SK-N-SH (cell line): ENCODE results near the gene STPG1. TPM values are rescaled to one million over a fixed set of nuclear protein-coding genes. Genes with fewer than 3 reads are reported as not detected.

Experiments
- CTCF ChIA-PET: fragments of 300-600, 350-600 bp; formaldehyde crosslinking; extraction: SDS; loops from one replicate; lab custom pipeline; 2021; lab: Yijun Ruan, JAX
- POLR2A ChIA-PET: fragments of 350-600 bp; sonication (Branson Sonifier 250); formaldehyde crosslinking; extraction: SDS; loops from one replicate; lab custom pipeline; 2020; ENCODE audit warnings: antibody characterized with exemption, inconsistent platforms; lab: Yijun Ruan, JAX
- DNase-seq: peaks from one replicate; pipeline ENCODE4 v3.0.0; 2012
- H2AFZ ChIP-seq: fragments of 200-600 bp; sonication (generic); 2 replicates; pipeline ENCODE4 v1.8.1; 2016; ENCODE audit warnings: antibody characterized with exemption, mild to moderate bottlenecking, low read depth
- H3F3A ChIP-seq: fragments of 200-600 bp; sonication (generic); replicated peaks from 2 replicates; pipeline ENCODE3; 2016; ENCODE audit warnings: antibody characterized with exemption, mild to moderate bottlenecking; ENCODE audit not compliant: insufficient read depth
- H3K27ac ChIP-seq, 2 experiments: fragments of 200-500 bp in 1 of 2; fragments of 200-600 bp in 1 of 2; sonication (Bioruptor generic) in 1 of 2; sonication (generic), shearing (Covaris generic) in 1 of 2; 2 replicates each; pipeline versions ENCODE4 v1.5.1 to v1.6.1; 2014 to 2016; ENCODE audit warnings: low read depth in 2 of 2, inconsistent platforms in 1 of 2, low read length in 1 of 2, mild to moderate bottlenecking in 1 of 2, mixed read lengths in 1 of 2
- H3K27me3 ChIP-seq: fragments of 200-600 bp; sonication (generic), shearing (Covaris generic); 2 replicates; pipeline ENCODE4 v1.6.1; 2016; ENCODE audit warnings: mixed run types; ENCODE audit not compliant: insufficient read depth
- H3K36me3 ChIP-seq, 2 experiments: fragments of 200-500 bp in 1 of 2; fragments of 200-600 bp in 1 of 2; sonication (Bioruptor generic) in 1 of 2; sonication (generic) in 1 of 2; replicated peaks in 1 of 2; 2 replicates each; pipeline versions ENCODE3 to v1.5.1; 2014 to 2016; ENCODE audit warnings: low read length in 1 of 2, mild to moderate bottlenecking in 1 of 2; ENCODE audit not compliant: insufficient read depth in 2 of 2, control insufficient read depth in 1 of 2
- H3K4me1 ChIP-seq, 2 experiments: fragments of 200-500 bp in 1 of 2; fragments of 200-600 bp in 1 of 2; sonication (Bioruptor generic) in 1 of 2; sonication (generic), shearing (Covaris generic) in 1 of 2; 2 replicates each; pipeline versions ENCODE4 v1.5.1 to v1.6.1; 2014 to 2016; ENCODE audit warnings: low read depth in 1 of 2, low read length in 1 of 2, mixed run types in 1 of 2; ENCODE audit not compliant: insufficient read depth in 2 of 2, control insufficient read depth in 1 of 2
- H3K4me2 ChIP-seq: fragments of 200-600 bp; sonication (generic), shearing (Covaris generic); 2 replicates; pipeline ENCODE4 v1.6.1; 2017; ENCODE audit warnings: mixed run types
- H3K4me3 ChIP-seq, 2 experiments: fragments of 200-500 bp in 1 of 2; fragments of 200-600 bp in 1 of 2; sonication (Bioruptor generic) in 1 of 2; sonication (generic), shearing (Covaris generic) in 1 of 2; 2 replicates each; pipeline versions ENCODE4 v1.5.1 to v1.8.1; 2014 to 2016; ENCODE audit warnings: low read depth in 2 of 2, inconsistent platforms in 1 of 2, low read length in 1 of 2, mild to moderate bottlenecking in 1 of 2, mixed read lengths in 1 of 2, moderate library complexity in 1 of 2
- H3K79me2 ChIP-seq: fragments of 200-600 bp; sonication (generic); 2 replicates; pipeline ENCODE4 v1.8.1; 2017; ENCODE audit warnings: mild to moderate bottlenecking; ENCODE audit not compliant: insufficient read depth
- H3K9ac ChIP-seq: fragments of 200-600 bp; sonication (generic); 2 replicates; pipeline ENCODE4 v1.6.1; 2017; ENCODE audit warnings: mixed run types
- H3K9me2 ChIP-seq: fragments of 200-600 bp; sonication (generic); 2 replicates; pipeline ENCODE4 v1.6.1; 2017; ENCODE audit warnings: mixed run types
- H3K9me3 ChIP-seq: fragments of 200-600 bp; sonication (generic); 2 replicates; pipeline ENCODE4 v1.6.1; 2017; ENCODE audit warnings: mixed run types, mild to moderate bottlenecking, moderate library complexity
- H4K20me1 ChIP-seq: fragments of 200-600 bp; sonication (generic); 2 replicates; pipeline ENCODE4 v1.6.1; 2017; ENCODE audit warnings: mild to moderate bottlenecking, mixed run types; ENCODE audit not compliant: insufficient read depth
- CHD2 ChIP-seq: fragments of 150-350 bp; IDR thresholded peaks from 2 replicates; pipeline ENCODE4 v1.6.1; 2018; ENCODE audit warnings: low read length; ENCODE audit not compliant: partially characterized antibody
- EP300 ChIP-seq, 2 experiments: IDR thresholded peaks; 2 replicates each; pipeline versions ENCODE4 v1.4.0 to v1.6.1; 2012; ENCODE audit warnings: borderline replicate concordance in 1 of 2, low read depth in 1 of 2, low read length in 1 of 2
- EZH2phosphoT487 ChIP-seq: fragments of 200-600 bp; sonication (generic); IDR thresholded peaks from 2 replicates; pipeline ENCODE4 v1.6.1; 2017; ENCODE audit warnings: low read depth, mixed run types, mild to moderate bottlenecking, antibody characterized with exemption, moderate library complexity, borderline replicate concordance
- FOSL2 ChIP-seq: IDR thresholded peaks from 2 replicates; pipeline ENCODE4 v1.4.0; 2012; ENCODE audit warnings: low read depth, mild to moderate bottlenecking, moderate library complexity, borderline replicate concordance
- GABPA ChIP-seq: IDR thresholded peaks from 2 replicates; pipeline ENCODE4 v1.4.0; 2012; ENCODE audit warnings: low read depth, mild to moderate bottlenecking
- IRF3 ChIP-seq: fragments of 150-350 bp; IDR thresholded peaks from 2 replicates; pipeline ENCODE4 v1.6.1; 2016; ENCODE audit warnings: mild to moderate bottlenecking, low read depth, low read length
- JUND ChIP-seq: IDR thresholded peaks from 2 replicates; pipeline ENCODE4 v1.4.0; 2012
- MAX ChIP-seq: IDR thresholded peaks from 2 replicates; pipeline ENCODE4 v1.4.0; 2012; ENCODE audit warnings: low read depth
- MEF2A ChIP-seq: IDR thresholded peaks from 2 replicates; pipeline ENCODE4 v1.4.0; 2012; ENCODE audit warnings: low read depth, borderline replicate concordance
- NFIC ChIP-seq: IDR thresholded peaks from 2 replicates; pipeline ENCODE4 v1.4.0; 2012; ENCODE audit warnings: borderline replicate concordance
- NRF1 ChIP-seq: IDR thresholded peaks from 2 replicates; pipeline ENCODE4 v1.6.1; 2012; ENCODE audit warnings: low read depth, mild to moderate bottlenecking, low read length
- PBX3 ChIP-seq: IDR thresholded peaks from 2 replicates; pipeline ENCODE4; 2012
- POLR2AphosphoS5 ChIP-seq: IDR thresholded peaks from 2 replicates; pipeline ENCODE4 v1.6.1; 2012; ENCODE audit warnings: low read depth, low read length
- REST ChIP-seq: IDR thresholded peaks from 2 replicates; pipeline ENCODE4 v1.6.1; 2012; ENCODE audit warnings: mild to moderate bottlenecking, low read depth, low read length, moderate library complexity
- SIN3A ChIP-seq: IDR thresholded peaks from 2 replicates; pipeline ENCODE4 v1.6.1; 2012; ENCODE audit warnings: low read depth, mild to moderate bottlenecking, low read length, moderate library complexity, borderline replicate concordance
- USF2 ChIP-seq: fragments of 150-350 bp; IDR thresholded peaks from 2 replicates; pipeline ENCODE4 v1.6.1; 2017; ENCODE audit warnings: antibody characterized with exemption, low read length, low read depth, borderline replicate concordance
- YY1 ChIP-seq: IDR thresholded peaks from 2 replicates; pipeline ENCODE4 v1.4.0; 2012; ENCODE audit warnings: low read depth, mild to moderate bottlenecking
- ZBTB33 ChIP-seq: IDR thresholded peaks from 2 replicates; pipeline ENCODE4 v1.4.0; 2012; ENCODE audit warnings: low read depth, borderline replicate concordance
- WGBS: methylation state at CpG from one replicate; pipeline ENCODE4 v1.1.6; 2017; ENCODE audit warnings: low lambda C conversion rate; 5-methylcytosine and 5-hydroxymethylcytosine counted together
- polyA plus RNA-seq, 3 experiments: library from polyadenylated mRNA; depleted of rRNA; stranded (reverse); fragments of >200 nt; gene quantifications; 2 replicates each; pipeline ENCODE4 v1.2.3, GENCODE V29; 2012

STPG1 gene
- polyA plus RNA-seq, 1 of the 3 experiments (the other 2 are of a cell fraction), result 8.7 TPM

GRCh38 chr1:24316645-24317044 lies 96.9 kb downstream of the STPG1 start:
- CTCF ChIA-PET, result interaction anchor here (4.0 kb wide), 1 partner anchor 75 kb away, joined by 18 read pairs; no protein-coding TSS in a partner anchor

GRCh38 chr1:24315391-24315790 lies 98.2 kb downstream of the STPG1 start:
- no peak overlapping the region for H3K4me3 ChIP-seq
- 66% methylated on average over 4 of the region's 6 CpGs for WGBS
- H2AFZ ChIP-seq, result no peak overlapping the region
- no peak for TF ChIP-seq POLR2AphosphoS5
- no peak for TF ChIP-seq NFIC
- no peak for TF ChIP-seq EP300 (IDR thresholded peaks at IDR 0.05; ENCODE audit: borderline replicate concordance in 1 of 2, low read depth in 1 of 2, low read length in 1 of 2)
- no peak for TF ChIP-seq MEF2A
- no peak for TF ChIP-seq GABPA
- no peak for TF ChIP-seq SIN3A
- no peak for TF ChIP-seq USF2
- TF ChIP-seq JUND, result no peak
- no peak for TF ChIP-seq PBX3
- no peak for TF ChIP-seq FOSL2
- TF ChIP-seq ZBTB33, result no peak
- TF ChIP-seq REST, result no peak
- no peak for TF ChIP-seq EZH2phosphoT487
- no peak for TF ChIP-seq CHD2
- TF ChIP-seq YY1, result no peak
- no peak for TF ChIP-seq IRF3
- TF ChIP-seq NRF1, result no peak
- no peak for TF ChIP-seq MAX

More at GRCh38 chr1:24316645-24317044, 96.9 kb downstream of the STPG1 start:
- no peaks in the 10 kb centered on the region for H3K9me2 ChIP-seq
- POLR2A ChIA-PET, result no interaction called here
- WGBS, result 86% methylated on average over 3 of the region's 3 CpGs
- no peaks in the 10 kb centered on the region for H3K9me3 ChIP-seq
- H3K27me3 ChIP-seq, result 0 out of 2 replicates have a peak, but pooled peaks cover 16% of the 10 kb centered on the region
- H3K9ac ChIP-seq, result no peak overlapping the region
- no peaks in the 10 kb centered on the region for H3K36me3 ChIP-seq
- H3K79me2 ChIP-seq, result no peaks in the 10 kb centered on the region
- no peaks in the 10 kb centered on the region for H3F3A ChIP-seq
- H3K27ac ChIP-seq, result no peak overlapping the region
- no peak for TF ChIP-seq EZH2phosphoT487
- TF ChIP-seq, all 33 proteins: peak for 0
- Histone ChIP-seq H3K4me1 (peaks cover 0 to 9% of the 10 kb centered on the region in 2 experiments; a peak in 1 of 4 replicates), H4K20me1 (no peaks in the 10 kb centered on the region), H3K4me3 (no peak overlapping the region), H3K4me2 (no peak overlapping the region), H2AFZ (no peak overlapping the region)
- DNase-seq, result no peak

More at GRCh38 chr1:24315391-24315790, 98.2 kb downstream of the STPG1 start:
- DNase-seq, result no peak
- Histone ChIP-seq H3K9me3 (no peaks in the 10 kb centered on the region), H3K79me2 (no peaks in the 10 kb centered on the region), H3F3A (no peaks in the 10 kb centered on the region), H3K9me2 (no peaks in the 10 kb centered on the region), H4K20me1 (no peaks in the 10 kb centered on the region), H3K4me1 (peaks cover 0 to 7% of the 10 kb centered on the region in 2 experiments; a peak in 1 of 4 replicates), H3K4me2 (no peak overlapping the region), H3K27ac (no peak overlapping the region), H3K27me3 (0 out of 2 replicates have a peak, but pooled peaks cover 4% of the 10 kb centered on the region), H3K36me3 (no peaks in the 10 kb centered on the region), H3K9ac (no peak overlapping the region)
- CTCF ChIA-PET, result interaction anchor here (4.0 kb wide), 1 partner anchor 76 kb away, joined by 18 read pairs; no protein-coding TSS in a partner anchor
- POLR2A ChIA-PET, result no interaction called here
